Adipocyte (in vitro differentiated cells): Measurements from ENCODE around the gene PCDHGB7.
A peak's percentile ranks its signal among the peaks of the same experiment; 100 is the strongest.
"Not testable (repeated sequence)": the region's sequence is repeated elsewhere in the genome, so short reads cannot be mapped to it uniquely, and the experiment has no call there.

ENCODE experiments used
- DNase-seq: peaks from one replicate; pipeline ENCODE4 v3.0.0-alpha.2; 2015; ENCODE audit warnings: low read depth
- H3K27me3 ChIP-seq: replicated peaks from 2 replicates; pipeline ENCODE4 v1.7.0; 2013; ENCODE audit warnings: mild to moderate bottlenecking, low read length, moderate library complexity; ENCODE audit not compliant: control insufficient read depth, insufficient read depth
- H3K36me3 ChIP-seq: 2 replicates; pipeline ENCODE4 v1.7.0; 2013; ENCODE audit warnings: low read length, mild to moderate bottlenecking, moderate library complexity; ENCODE audit not compliant: control insufficient read depth, insufficient read depth, severe bottlenecking
- H3K4me1 ChIP-seq: 2 replicates; pipeline ENCODE4 v1.7.0; 2013; ENCODE audit warnings: mild to moderate bottlenecking, low read length, moderate library complexity; ENCODE audit not compliant: control insufficient read depth, insufficient read depth
- H3K4me3 ChIP-seq: 2 replicates; pipeline ENCODE4 v1.7.0; 2013; ENCODE audit warnings: mild to moderate bottlenecking, low read length, moderate library complexity
- H3K9ac ChIP-seq: 2 replicates; pipeline ENCODE4 v1.7.0; 2013; ENCODE audit warnings: mild to moderate bottlenecking, low read length, moderate library complexity
- H3K9me3 ChIP-seq: 2 replicates; pipeline ENCODE4 v1.7.0; 2013; ENCODE audit warnings: mild to moderate bottlenecking, low read length, moderate library complexity; ENCODE audit not compliant: control insufficient read depth

PCDHGB7 gene

DNA sequence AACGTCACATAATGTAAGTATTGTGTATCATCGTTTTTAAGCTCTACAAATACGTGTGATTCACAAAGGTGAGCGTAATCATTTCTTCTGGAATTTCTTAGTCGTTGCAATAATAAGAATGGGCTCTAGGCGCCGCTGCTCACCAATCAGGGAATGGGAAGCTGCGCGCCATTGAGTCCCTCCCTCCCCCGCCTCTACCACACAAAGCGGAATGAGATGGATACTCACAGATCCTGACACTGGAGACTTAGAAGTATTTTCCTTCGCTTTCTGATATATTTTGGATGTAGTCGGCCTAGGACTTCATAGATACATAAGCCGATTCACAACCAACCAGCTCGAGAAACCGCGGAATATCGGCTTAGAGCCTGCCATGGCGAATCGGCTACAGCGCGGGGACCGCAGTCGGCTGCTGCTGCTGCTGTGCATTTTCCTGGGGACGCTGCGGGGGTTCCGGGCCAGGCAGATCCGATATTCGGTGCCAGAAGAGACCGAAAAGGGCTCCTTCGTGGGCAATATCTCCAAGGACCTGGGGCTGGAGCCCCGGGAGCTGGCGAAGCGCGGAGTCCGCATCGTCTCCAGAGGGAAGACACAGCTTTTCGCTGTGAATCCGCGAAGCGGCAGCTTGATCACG lies 3.5 kb downstream of the PCDHGB7 start, which contains the start of gene PCDHGA11:
Gene PCDHGA11, plus strand, starts transcription at position 197 of the 634 bp plus-strand sequence. Its CDS starts 177 bp downstream, at position 374.
- H3K9me3 ChIP-seq, result peaks cover 44% of the 10 kb centered on the region
- peak within 1 kb of the TSS; percentile 84 for H3K4me3 ChIP-seq
- peak within 1 kb of the TSS; percentile 70 for H3K9ac ChIP-seq
- no peaks in the 10 kb centered on the region for H3K27me3 ChIP-seq
- no peaks in the 10 kb centered on the region for H3K4me1 ChIP-seq
- no peaks in the 10 kb centered on the region for H3K36me3 ChIP-seq
- peak; percentile 50 for DNase-seq

DNA sequence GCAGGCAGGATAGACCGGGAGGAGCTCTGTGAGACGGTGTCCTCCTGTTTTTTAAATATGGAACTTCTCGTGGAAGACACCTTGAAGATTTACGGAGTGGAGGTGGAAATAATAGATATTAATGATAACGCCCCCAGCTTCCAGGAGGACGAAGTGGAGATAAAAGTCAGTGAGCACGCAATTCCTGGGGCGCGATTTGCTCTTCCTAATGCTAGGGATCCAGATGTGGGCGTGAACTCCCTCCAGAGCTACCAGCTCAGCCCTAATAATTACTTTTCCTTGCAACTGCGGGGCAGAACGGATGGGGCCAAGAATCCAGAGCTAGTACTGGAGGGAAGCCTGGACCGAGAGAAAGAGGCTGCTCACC lies 4.0 kb downstream of the PCDHGB7 start:
- Histone ChIP-seq H3K36me3 (no peaks in the 10 kb centered on the region), H3K27me3 (no peaks in the 10 kb centered on the region), H3K9me3 (peaks cover 44% of the 10 kb centered on the region), H3K9ac (peak overlapping the region; percentile 70), H3K4me3 (peak overlapping the region; percentile 84), H3K4me1 (no peaks in the 10 kb centered on the region)
- no peak for DNase-seq

GRCh38 chr5:141422742-141423291 lies 5.3 kb downstream of the PCDHGB7 start:
- Histone ChIP-seq H3K9me3 (peaks cover 55% of the 10 kb centered on the region), H3K27me3 (no peaks in the 10 kb centered on the region), H3K36me3 (peaks cover 6% of the 10 kb centered on the region), H3K9ac (no peak overlapping the region), H3K4me3 (peak overlapping the region; percentile 52), H3K4me1 (no peaks in the 10 kb centered on the region)
- no peak for DNase-seq

GRCh38 chr5:141427783-141428426 lies 10.4 kb downstream of the PCDHGB7 start:
- Histone ChIP-seq H3K27me3 (no peaks in the 10 kb centered on the region), H3K4me1 (peaks cover 16% of the 10 kb centered on the region), H3K36me3 (peaks cover 12% of the 10 kb centered on the region), H3K9ac (no peak overlapping the region), H3K4me3 (no peak overlapping the region), H3K9me3 (peaks cover 35% of the 10 kb centered on the region)
- DNase-seq, result no peak

GRCh38 chr5:141430332-141431113 lies 13.0 kb downstream of the PCDHGB7 start, which contains the start of gene PCDHGA12:
TSS of gene PCDHGA12 (plus strand) at chr5:141430507. CDS start at chr5:141430760, 253 bp downstream.
- peak within 1 kb of the TSS; percentile 85 for H3K4me3 ChIP-seq
- peaks cover 12% of the 10 kb centered on the region for H3K36me3 ChIP-seq
- H3K9me3 ChIP-seq, result peaks cover 26% of the 10 kb centered on the region
- peak within 1 kb of the TSS; percentile 83 for H3K9ac ChIP-seq
- peaks cover 16% of the 10 kb centered on the region for H3K4me1 ChIP-seq
- DNase-seq, result peak; percentile 36
- no peaks in the 10 kb centered on the region for H3K27me3 ChIP-seq

GRCh38 chr5:141431286-141431685 lies 13.8 kb downstream of the PCDHGB7 start:
- DNase-seq, result no peak
- Histone ChIP-seq H3K36me3 (peaks cover 12% of the 10 kb centered on the region), H3K9me3 (peaks cover 26% of the 10 kb centered on the region), H3K4me3 (peak overlapping the region; percentile 85), H3K27me3 (no peaks in the 10 kb centered on the region), H3K4me1 (peaks cover 16% of the 10 kb centered on the region), H3K9ac (peak overlapping the region; percentile 83)

DNA sequence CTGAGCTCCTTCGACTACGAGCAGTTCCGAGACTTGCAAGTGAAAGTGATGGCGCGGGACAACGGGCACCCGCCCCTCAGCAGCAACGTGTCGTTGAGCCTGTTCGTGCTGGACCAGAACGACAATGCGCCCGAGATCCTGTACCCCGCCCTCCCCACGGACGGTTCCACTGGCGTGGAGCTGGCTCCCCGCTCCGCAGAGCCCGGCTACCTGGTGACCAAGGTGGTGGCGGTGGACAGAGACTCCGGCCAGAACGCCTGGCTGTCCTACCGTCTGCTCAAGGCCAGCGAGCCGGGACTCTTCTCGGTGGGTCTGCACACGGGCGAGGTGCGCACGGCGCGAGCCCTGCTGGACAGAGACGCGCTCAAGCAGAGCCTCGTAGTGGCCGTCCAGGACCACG lies 14.8 kb downstream of the PCDHGB7 start:
- peaks cover 11% of the 10 kb centered on the region for H3K36me3 ChIP-seq
- H3K9me3 ChIP-seq, result peaks cover 19% of the 10 kb centered on the region
- not testable (repeated sequence) for DNase-seq

GRCh38 chr5:141432726-141433125 lies 15.2 kb downstream of the PCDHGB7 start:
- Histone ChIP-seq H3K4me3 (peak overlapping the region; percentile 85), H3K9me3 (peaks cover 15% of the 10 kb centered on the region), H3K4me1 (peaks cover 16% of the 10 kb centered on the region)
- not testable (repeated sequence) for H3K9ac ChIP-seq, H3K36me3 ChIP-seq, DNase-seq, H3K27me3 ChIP-seq

More for the DNA sequence above, 14.8 kb downstream of the PCDHGB7 start:
- Histone ChIP-seq H3K4me3 (peak overlapping the region; percentile 85), H3K4me1 (peaks cover 16% of the 10 kb centered on the region), H3K9ac (peak overlapping the region; percentile 83)
- H3K27me3 ChIP-seq, result not testable (repeated sequence)

DNA sequence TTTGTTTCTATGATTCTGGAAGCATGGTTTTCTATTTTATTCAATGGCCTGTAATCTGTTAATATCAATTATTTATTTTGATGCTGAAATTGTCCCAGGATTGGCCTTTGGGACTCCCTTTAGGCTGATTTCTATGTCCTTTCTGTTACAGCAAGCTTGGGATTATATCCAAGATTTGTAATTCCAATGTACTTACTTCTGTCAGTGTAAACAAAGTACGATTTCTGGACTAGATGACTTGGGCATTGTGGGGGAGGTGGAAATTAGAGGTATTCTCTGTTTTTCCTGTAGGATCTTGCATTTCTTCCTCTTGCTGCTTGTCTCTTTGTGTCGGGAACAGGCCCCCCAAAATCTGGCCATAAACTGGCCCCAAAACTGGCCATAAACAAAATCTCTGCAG lies 16.5 kb downstream of the PCDHGB7 start:
- peak overlapping the region; percentile 1 for H3K4me3 ChIP-seq
- peaks cover 10% of the 10 kb centered on the region for H3K9me3 ChIP-seq
- no peak overlapping the region for H3K9ac ChIP-seq
- no peaks in the 10 kb centered on the region for H3K36me3 ChIP-seq
- no peaks in the 10 kb centered on the region for H3K27me3 ChIP-seq
- peaks cover 16% of the 10 kb centered on the region for H3K4me1 ChIP-seq
- peak; percentile 21 for DNase-seq

GRCh38 chr5:141437221-141437620 lies 19.7 kb downstream of the PCDHGB7 start:
- Histone ChIP-seq H3K9ac (no peak overlapping the region), H3K9me3 (no peaks in the 10 kb centered on the region), H3K27me3 (no peaks in the 10 kb centered on the region), H3K4me1 (peaks cover under 1% of the 10 kb centered on the region), H3K36me3 (no peaks in the 10 kb centered on the region), H3K4me3 (no peak overlapping the region)
- DNase-seq, result peak; percentile 31
